Endodermal cell (in vitro differentiated cells): ENCODE measurements around the gene CKAP2L. TPM values are rescaled to one million over a fixed set of nuclear protein-coding genes. Genes with fewer than 3 reads are reported as not detected.

Experiments
- DNase-seq: peaks from one replicate; pipeline ENCODE4 v3.0.0-alpha.2; 2017
- H3K27ac ChIP-seq: 2 replicates; pipeline ENCODE4 v1.5.1; 2013; ENCODE audit warnings: mild to moderate bottlenecking, low read depth, low read length, moderate library complexity
- H3K27me3 ChIP-seq: 2 replicates; pipeline ENCODE4 v1.6.1; 2013; ENCODE audit warnings: mild to moderate bottlenecking, low read length, moderate library complexity; ENCODE audit not compliant: insufficient read depth, control insufficient read depth, poor library complexity, severe bottlenecking
- H3K36me3 ChIP-seq: 2 replicates; pipeline ENCODE4 v1.7.0; 2013; ENCODE audit warnings: mild to moderate bottlenecking, low read length, moderate library complexity; ENCODE audit not compliant: control insufficient read depth, insufficient read depth
- H3K4me1 ChIP-seq: one replicate; pipeline ENCODE4 v1.7.0; 2013; ENCODE audit warnings: low read length; ENCODE audit not compliant: control insufficient read depth, insufficient read depth
- H3K4me3 ChIP-seq: 2 replicates; pipeline ENCODE4 v1.5.1; 2013; ENCODE audit warnings: mild to moderate bottlenecking, low read length, moderate library complexity
- H3K9ac ChIP-seq: 2 replicates; pipeline ENCODE4 v1.6.1; 2013; ENCODE audit warnings: mild to moderate bottlenecking, low read length, moderate library complexity; ENCODE audit not compliant: poor library complexity, severe bottlenecking; ENCODE audit errors: extremely low read depth
- H3K9me3 ChIP-seq: 2 replicates; pipeline ENCODE4 v1.6.1; 2013; ENCODE audit warnings: mild to moderate bottlenecking, low read length, moderate library complexity; ENCODE audit not compliant: control insufficient read depth
- H3K27ac Mint-ChIP-seq: 2 replicates; pipeline ENCODE4 v1.8.0; 2020; ENCODE audit warnings: mixed read lengths
- H3K27me3 Mint-ChIP-seq: 2 replicates; pipeline ENCODE4 v1.8.0; 2021; ENCODE audit warnings: mild to moderate bottlenecking, mixed read lengths; ENCODE audit not compliant: insufficient read depth
- H3K36me3 Mint-ChIP-seq: 2 replicates; pipeline ENCODE4 v1.8.0; 2020; ENCODE audit warnings: low read depth, mixed read lengths
- H3K4me1 Mint-ChIP-seq: 2 replicates; pipeline ENCODE4 v1.8.0; 2020; ENCODE audit warnings: mixed read lengths
- H3K4me3 Mint-ChIP-seq: 2 replicates; pipeline ENCODE4 v1.8.0; 2020; ENCODE audit warnings: mild to moderate bottlenecking, moderate library complexity, mixed read lengths
- H3K9me3 Mint-ChIP-seq: 2 replicates; pipeline ENCODE4 v1.8.0; 2020; ENCODE audit warnings: mild to moderate bottlenecking, mixed read lengths
- WGBS, 2 experiments: methylation state at CpG; one replicate each; pipeline versions ENCODE4 v1.1.5 to v1.1.7; 2013; ENCODE audit warnings: missing lambda C conversion rate in 2 of 2, mixed read lengths in 1 of 2; ENCODE audit not compliant: insufficient coverage in 1 of 2, insufficient read length in 1 of 2; 5-methylcytosine and 5-hydroxymethylcytosine counted together
- total RNA-seq, 2 donors: library from RNA; stranded (reverse); fragmentation: NEBNext Ultra II Directional in 1 of 2; extraction: Animal tissue kit (Norgen Biotek cat#: 25700) in 1 of 2; gene quantifications; 2 replicates in 1 of 2; 3 replicates in 1 of 2; pipeline ENCODE4 v1.2.1, GENCODE V29; 2021
- TF ChIP-seq, protein P1 (sequence below): fragments of 200-600 bp; sonication (generic); conservative IDR thresholded peaks from 2 replicates; pipeline ENCODE4 v1.5.0; 2021; ENCODE audit warnings: antibody characterized with exemption, mild to moderate bottlenecking

CKAP2L gene
- total RNA-seq, 2 donors from 2014 or later = 20.1 to 30.3 TPM

DNA sequence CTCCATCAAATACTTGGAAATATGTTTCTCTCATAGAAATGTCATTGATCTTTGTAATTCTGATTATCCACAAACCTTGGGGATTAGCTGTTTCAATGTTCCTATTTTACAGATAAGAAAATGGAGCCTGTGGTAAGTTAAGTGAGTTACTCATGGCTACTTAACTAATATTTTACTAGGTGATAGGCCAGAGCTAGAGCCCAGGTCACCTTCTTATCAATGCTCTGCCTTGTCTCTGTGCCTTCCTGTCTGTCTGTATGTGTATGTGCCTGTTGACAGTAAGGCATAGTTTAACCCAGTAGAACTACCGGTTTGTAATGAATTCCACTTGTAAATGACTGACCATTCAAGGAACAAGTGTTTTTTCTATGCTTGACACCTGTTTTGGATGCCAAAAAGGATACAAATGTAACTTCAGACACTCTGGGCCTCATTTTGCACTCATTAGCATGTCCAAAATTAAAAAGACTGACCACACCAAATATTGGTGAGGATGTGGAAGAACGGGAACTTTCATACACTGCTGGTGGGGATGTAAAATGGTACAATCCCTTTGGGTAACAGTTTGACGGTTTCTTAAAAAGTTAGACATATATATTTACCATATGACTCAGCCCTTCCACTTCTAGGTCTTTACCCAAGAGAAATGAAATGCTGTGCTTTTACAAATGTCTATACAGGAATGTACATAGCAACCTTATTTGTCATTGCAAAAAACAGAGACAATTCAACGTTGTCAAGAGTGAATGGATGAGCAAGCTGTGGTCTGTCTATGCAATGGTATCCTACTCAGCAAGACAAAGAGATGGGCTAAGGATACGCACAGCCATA, 39.5 kb upstream of the CKAP2L start:
- no peak overlapping the region for H3K27ac ChIP-seq
- H3K27ac Mint-ChIP-seq = no peak overlapping the region
- H3K4me1 ChIP-seq = no peaks in the 10 kb centered on the region
- H3K27me3 Mint-ChIP-seq = no peaks in the 10 kb centered on the region
- TF ChIP-seq, protein P1, sequence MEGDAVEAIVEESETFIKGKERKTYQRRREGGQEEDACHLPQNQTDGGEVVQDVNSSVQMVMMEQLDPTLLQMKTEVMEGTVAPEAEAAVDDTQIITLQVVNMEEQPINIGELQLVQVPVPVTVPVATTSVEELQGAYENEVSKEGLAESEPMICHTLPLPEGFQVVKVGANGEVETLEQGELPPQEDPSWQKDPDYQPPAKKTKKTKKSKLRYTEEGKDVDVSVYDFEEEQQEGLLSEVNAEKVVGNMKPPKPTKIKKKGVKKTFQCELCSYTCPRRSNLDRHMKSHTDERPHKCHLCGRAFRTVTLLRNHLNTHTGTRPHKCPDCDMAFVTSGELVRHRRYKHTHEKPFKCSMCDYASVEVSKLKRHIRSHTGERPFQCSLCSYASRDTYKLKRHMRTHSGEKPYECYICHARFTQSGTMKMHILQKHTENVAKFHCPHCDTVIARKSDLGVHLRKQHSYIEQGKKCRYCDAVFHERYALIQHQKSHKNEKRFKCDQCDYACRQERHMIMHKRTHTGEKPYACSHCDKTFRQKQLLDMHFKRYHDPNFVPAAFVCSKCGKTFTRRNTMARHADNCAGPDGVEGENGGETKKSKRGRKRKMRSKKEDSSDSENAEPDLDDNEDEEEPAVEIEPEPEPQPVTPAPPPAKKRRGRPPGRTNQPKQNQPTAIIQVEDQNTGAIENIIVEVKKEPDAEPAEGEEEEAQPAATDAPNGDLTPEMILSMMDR = no peak
- H3K4me1 Mint-ChIP-seq = no peaks in the 10 kb centered on the region
- H3K9me3 Mint-ChIP-seq = no peaks in the 10 kb centered on the region
- no peaks in the 10 kb centered on the region for H3K36me3 Mint-ChIP-seq
- no peak for DNase-seq
- 85 to 87% methylated on average over 4 to 5 of the region's 5 CpGs for WGBS, 2 experiments
- no peaks in the 10 kb centered on the region for H3K27me3 ChIP-seq
- no peaks in the 10 kb centered on the region for H3K36me3 ChIP-seq
- no peak overlapping the region for H3K4me3 Mint-ChIP-seq
- H3K4me3 ChIP-seq = no peak overlapping the region
- H3K9ac ChIP-seq = no peak overlapping the region
- peaks cover 5% of the 10 kb centered on the region for H3K9me3 ChIP-seq

DNA sequence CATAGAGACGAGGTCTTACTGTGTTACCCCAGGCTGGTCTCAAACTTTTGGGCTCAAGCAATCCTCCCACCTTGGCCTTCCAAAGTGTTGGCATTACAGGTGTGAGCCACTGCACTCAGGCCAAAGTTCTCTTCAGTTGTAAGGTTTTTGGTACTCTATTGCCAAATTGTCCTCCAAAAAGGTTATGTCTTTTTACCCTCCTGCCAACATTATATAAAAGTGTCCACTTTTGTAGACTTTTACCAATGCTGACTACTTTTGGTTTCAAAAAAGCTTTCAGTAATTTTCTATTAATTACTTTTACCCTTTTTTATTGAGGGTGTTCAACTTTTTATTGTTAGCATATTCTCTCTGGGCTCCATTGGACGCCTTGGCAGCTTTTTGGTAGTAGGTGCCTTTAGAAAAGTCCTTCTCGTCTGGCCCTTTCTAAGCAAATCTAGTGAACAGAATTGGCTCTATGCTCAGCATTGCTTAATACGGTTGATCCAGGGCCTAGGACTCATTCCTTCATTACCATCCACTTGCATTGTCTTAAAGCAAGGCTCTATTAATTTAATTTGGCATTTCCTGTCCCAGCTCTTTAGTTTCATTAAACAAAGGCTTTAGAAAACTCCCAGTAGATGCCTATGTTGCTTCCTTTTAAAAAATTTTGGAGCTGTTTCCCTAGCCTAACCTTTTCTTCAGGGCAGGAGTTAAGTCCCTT, 36.6 kb upstream of the CKAP2L start:
- H3K27ac ChIP-seq = no peak overlapping the region
- H3K27me3 Mint-ChIP-seq = no peaks in the 10 kb centered on the region
- H3K4me1 ChIP-seq = no peaks in the 10 kb centered on the region
- no peaks in the 10 kb centered on the region for H3K36me3 ChIP-seq
- TF ChIP-seq, protein P1 = no peak
- H3K27ac Mint-ChIP-seq = no peak overlapping the region
- no peak for DNase-seq
- H3K9me3 ChIP-seq = no peaks in the 10 kb centered on the region
- H3K4me3 Mint-ChIP-seq = no peak overlapping the region
- no peak overlapping the region for H3K4me3 ChIP-seq
- 90 to 91% methylated on average over 4 of the region's 4 CpGs for WGBS, 2 experiments
- H3K27me3 ChIP-seq = no peaks in the 10 kb centered on the region
- H3K36me3 Mint-ChIP-seq = no peaks in the 10 kb centered on the region
- no peaks in the 10 kb centered on the region for H3K9me3 Mint-ChIP-seq
- H3K4me1 Mint-ChIP-seq = no peaks in the 10 kb centered on the region
- H3K9ac ChIP-seq = no peak overlapping the region

DNA sequence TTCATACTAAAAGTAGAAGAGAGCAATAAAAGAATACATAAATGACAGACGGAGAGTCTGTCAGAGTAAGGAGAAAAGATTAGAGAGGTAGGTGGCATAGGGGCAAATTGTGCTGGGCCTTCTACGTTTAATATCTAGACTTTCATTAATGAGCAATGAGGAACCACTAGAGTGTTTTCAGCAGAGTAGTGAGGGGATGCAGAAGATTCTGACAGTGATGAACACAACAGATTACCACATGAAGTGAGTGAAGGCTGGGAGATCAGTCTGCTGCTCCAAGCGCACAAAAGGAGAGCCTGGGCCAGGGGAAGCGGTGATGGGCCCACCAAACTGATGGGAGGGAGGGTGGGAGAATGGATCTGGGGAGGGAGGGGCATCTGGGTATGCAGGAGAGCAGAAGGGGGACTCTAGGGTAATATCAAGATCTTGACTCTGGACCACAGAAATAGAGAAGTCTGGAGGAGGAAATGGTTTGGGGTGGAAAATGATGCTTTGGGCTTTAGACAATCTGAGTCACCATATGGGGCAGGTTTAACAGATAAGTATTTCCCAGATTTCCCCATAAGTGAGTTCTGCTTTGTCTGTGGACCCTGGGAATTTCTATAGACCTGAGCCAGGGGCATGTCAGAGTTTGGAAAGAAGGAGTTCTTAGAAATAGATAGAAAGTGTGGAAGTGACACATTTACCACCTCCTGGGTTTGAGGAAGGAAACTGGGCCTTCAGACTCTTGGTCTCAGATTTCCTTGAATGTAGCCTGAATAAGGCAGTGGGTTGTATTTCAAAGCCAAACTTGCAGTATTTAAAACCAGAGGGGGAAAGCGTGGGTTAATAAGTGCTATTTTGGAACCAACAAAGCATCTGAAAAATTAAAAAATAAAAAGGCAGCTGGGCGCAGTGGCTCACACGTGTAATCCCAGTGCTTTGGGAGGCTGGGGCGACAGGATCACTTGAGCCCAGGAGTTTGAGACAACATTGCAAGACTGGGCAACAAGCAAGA, 34.9 kb upstream of the CKAP2L start:
- H3K36me3 Mint-ChIP-seq = no peaks in the 10 kb centered on the region
- H3K27me3 ChIP-seq = no peaks in the 10 kb centered on the region
- no peak overlapping the region for H3K4me3 Mint-ChIP-seq
- H3K27me3 Mint-ChIP-seq = no peaks in the 10 kb centered on the region
- DNase-seq = no peak
- H3K27ac Mint-ChIP-seq = no peak overlapping the region
- 94 to 96% methylated on average over 6 to 8 of the region's 8 CpGs for WGBS, 2 experiments
- no peak overlapping the region for H3K27ac ChIP-seq
- H3K4me1 ChIP-seq = no peaks in the 10 kb centered on the region
- no peaks in the 10 kb centered on the region for H3K9me3 Mint-ChIP-seq
- no peaks in the 10 kb centered on the region for H3K9me3 ChIP-seq
- TF ChIP-seq, protein P1 = no peak
- H3K4me3 ChIP-seq = no peak overlapping the region
- H3K36me3 ChIP-seq = no peaks in the 10 kb centered on the region
- H3K9ac ChIP-seq = no peak overlapping the region
- H3K4me1 Mint-ChIP-seq = no peaks in the 10 kb centered on the region
